IMR-90 (cell line): ENCODE measurements around the gene SDC3. TPM values are rescaled to one million over a fixed set of nuclear protein-coding genes. Genes with fewer than 3 reads are reported as not detected.

Experiments
- ATAC-seq: fragments of 200-7000 bp; cut with Tn5 transposase; 2 replicates; pipeline ENCODE4 v1.9.1; 2020; ENCODE audit warnings: low read depth, mild to moderate bottlenecking, moderate library complexity
- BruUV-seq: library from RNA; stranded (reverse); fragments of 400-500 nt; replicated peaks from 2 replicates; lab custom pipeline; 2021; lab: Mats Ljungman, UMichigan
- CTCF ChIA-PET: fragments of 300-600 bp; formaldehyde crosslinking; extraction: SDS; loops from one replicate; lab custom pipeline; 2021; ENCODE audit warnings: antibody characterized with exemption; lab: Yijun Ruan, JAX
- POLR2A ChIA-PET: fragments of 300-600 bp; sonication (Branson Sonifier 250); formaldehyde crosslinking; loops from one replicate; lab custom pipeline; 2022; ENCODE audit warnings: antibody characterized with exemption; ENCODE audit not compliant: unreplicated experiment; lab: Charles Lee
- DNase-seq: peaks from one replicate; pipeline ENCODE4 v3.0.0; 2013
- H2AFZ ChIP-seq: replicated peaks from 2 replicates; pipeline ENCODE3; 2013; ENCODE audit warnings: low read length, mild to moderate bottlenecking; ENCODE audit not compliant: poor library complexity
- H2AK5ac ChIP-seq: 2 replicates; pipeline ENCODE4 v1.6.1; 2013; ENCODE audit warnings: low read depth, low read length, inconsistent platforms
- H2AK9ac ChIP-seq: replicated peaks from 2 replicates; pipeline ENCODE3; 2013; ENCODE audit warnings: mild to moderate bottlenecking, low read depth, low read length, moderate library complexity; ENCODE audit not compliant: poor library complexity
- H2BK120ac ChIP-seq: 2 replicates; pipeline ENCODE4 v1.6.1; 2013; ENCODE audit warnings: low read depth, low read length, inconsistent platforms
- H2BK15ac ChIP-seq: 3 replicates; pipeline ENCODE4 v1.6.1; 2013; ENCODE audit warnings: low read depth, low read length, inconsistent platforms
- H2BK20ac ChIP-seq: 2 replicates; pipeline ENCODE4 v1.6.1; 2013; ENCODE audit warnings: low read depth, mild to moderate bottlenecking, inconsistent platforms, low read length, moderate library complexity
- H2BK5ac ChIP-seq: 2 replicates; pipeline ENCODE4 v1.6.1; 2013; ENCODE audit warnings: mild to moderate bottlenecking, low read depth, low read length, inconsistent platforms; ENCODE audit not compliant: poor library complexity, severe bottlenecking
- H3K14ac ChIP-seq: replicated peaks from 2 replicates; pipeline ENCODE4 v1.6.1; 2013; ENCODE audit warnings: low read depth, low read length, inconsistent platforms
- H3K18ac ChIP-seq: 2 replicates; pipeline ENCODE4 v1.6.1; 2013; ENCODE audit warnings: low read depth, low read length, control low read depth
- H3K23ac ChIP-seq: 2 replicates; pipeline ENCODE4 v1.6.1; 2013; ENCODE audit warnings: low read depth, low read length, inconsistent platforms
- H3K27ac ChIP-seq: 2 replicates; pipeline ENCODE4 v1.5.1; 2013; ENCODE audit warnings: mild to moderate bottlenecking, control low read depth, low read length; ENCODE audit not compliant: insufficient read depth
- H3K27me3 ChIP-seq: 2 replicates; pipeline ENCODE4 v1.6.1; 2013; ENCODE audit warnings: low read length; ENCODE audit not compliant: control insufficient read depth, insufficient read depth
- H3K36me3 ChIP-seq: 2 replicates; pipeline ENCODE4 v1.6.1; 2013; ENCODE audit warnings: low read length, mixed read lengths; ENCODE audit not compliant: control insufficient read depth, insufficient read depth
- H3K4ac ChIP-seq: 2 replicates; pipeline ENCODE4 v1.6.1; 2013; ENCODE audit warnings: low read depth, low read length, inconsistent platforms
- H3K4me1 ChIP-seq: 2 replicates; pipeline ENCODE4 v1.6.1; 2013; ENCODE audit warnings: low read length, mixed read lengths; ENCODE audit not compliant: control insufficient read depth, insufficient read depth
- H3K4me2 ChIP-seq: 2 replicates; pipeline ENCODE4 v1.6.1; 2013; ENCODE audit warnings: low read depth, mild to moderate bottlenecking, control low read depth, low read length, moderate library complexity
- H3K4me3 ChIP-seq: 2 replicates; pipeline ENCODE4 v1.5.1; 2013; ENCODE audit warnings: low read depth, mild to moderate bottlenecking, control low read depth, low read length, moderate library complexity; ENCODE audit not compliant: insufficient read depth
- H3K56ac ChIP-seq: 2 replicates; pipeline ENCODE4 v1.6.1; 2013; ENCODE audit warnings: low read length, inconsistent platforms; ENCODE audit not compliant: insufficient read depth; ENCODE audit errors: extremely low read depth
- H3K79me1 ChIP-seq, 2 experiments: 2 replicates each; pipeline ENCODE4 v1.6.1; 2013; ENCODE audit warnings: low read length in 2 of 2, inconsistent platforms in 1 of 2, low read depth in 1 of 2
- H3K9ac ChIP-seq: 2 replicates; pipeline ENCODE4 v1.6.1; 2013; ENCODE audit warnings: low read depth, low read length, control low read depth
- H3K9me1 ChIP-seq: 2 replicates; pipeline ENCODE4 v1.6.1; 2013; ENCODE audit warnings: low read length, inconsistent platforms; ENCODE audit not compliant: insufficient read depth
- H3K9me3 ChIP-seq: 2 replicates; pipeline ENCODE4 v1.6.1; 2013; ENCODE audit warnings: low read length; ENCODE audit not compliant: control insufficient read depth, insufficient read depth
- H4K20me1 ChIP-seq: 2 replicates; pipeline ENCODE4 v1.6.1; 2013; ENCODE audit warnings: low read length, inconsistent platforms; ENCODE audit not compliant: insufficient read depth
- H4K5ac ChIP-seq: 2 replicates; pipeline ENCODE4 v1.6.1; 2013; ENCODE audit warnings: mild to moderate bottlenecking, low read depth, low read length, control low read depth
- H4K8ac ChIP-seq, 2 experiments: 2 replicates each; pipeline ENCODE4 v1.6.1; 2013; ENCODE audit warnings: low read depth in 2 of 2, low read length in 2 of 2, control low read depth in 1 of 2, inconsistent platforms in 1 of 2
- H4K91ac ChIP-seq: 2 replicates; pipeline ENCODE4 v1.6.1; 2013; ENCODE audit warnings: low read depth, low read length, inconsistent platforms; ENCODE audit not compliant: insufficient read depth
- BHLHE40 ChIP-seq: fragments of 150-350 bp; IDR thresholded peaks from 2 replicates; pipeline ENCODE4 v1.6.1; 2016; ENCODE audit warnings: mild to moderate bottlenecking, low read depth, low read length
- NFE2L2 ChIP-seq: fragments of 150-350 bp; IDR thresholded peaks from 2 replicates; pipeline ENCODE4 v1.6.1; 2016; ENCODE audit warnings: low read depth, mild to moderate bottlenecking, low read length
- RCOR1 ChIP-seq: IDR thresholded peaks from 2 replicates; pipeline ENCODE4 v1.6.1; 2012; ENCODE audit warnings: mild to moderate bottlenecking, low read length, improper control_type of control experiment; ENCODE audit not compliant: insufficient replicate concordance
- SMC3 ChIP-seq: fragments of 150-350 bp; IDR thresholded peaks from 2 replicates; pipeline ENCODE4 v1.6.1; 2016; ENCODE audit warnings: low read depth, mild to moderate bottlenecking, antibody characterized with exemption, low read length, moderate library complexity
- WGBS, 2 experiments: methylation state at CpG; one replicate each; pipeline versions ENCODE4 v1.1.5 to v1.1.7; 2013; ENCODE audit warnings: missing lambda C conversion rate in 2 of 2; ENCODE audit not compliant: insufficient read length in 1 of 2; ENCODE audit errors: extremely low coverage in 2 of 2; 5-methylcytosine and 5-hydroxymethylcytosine counted together
- dilution Hi-C: fragments of 300-500 bp; cut with HindIII; formaldehyde crosslinking; loops from one replicate; pipeline ENCODE4 v1.14.3; 2018; ENCODE audit warnings: low sequenced_read_pairs; ENCODE audit not compliant: unreplicated experiment
- in situ Hi-C: fragments of 300-500 bp; cut with MboI; formaldehyde crosslinking; loops from 3 replicates; pipeline ENCODE4 v1.14.3; 2019; ENCODE audit warnings: low sequenced_read_pairs, inconsistent platforms, mixed read lengths
- intact Hi-C: fragments of 100-400 bp; cut with micrococcal nuclease; formaldehyde crosslinking; loops from 2 replicates; pipeline ENCODE4 v1.10.0; 2022
- polyA plus RNA-seq, 3 experiments: library from polyadenylated mRNA; depleted of rRNA; stranded (reverse); fragments of >200 nt; gene quantifications; 2 replicates each; pipeline ENCODE4 v1.2.3, GENCODE V29; 2012; ENCODE audit warnings: low replicate concordance in 1 of 3
- total RNA-seq: library from RNA; depleted of rRNA; stranded (reverse); fragments of >200 nt; gene quantifications from 2 replicates; pipeline ENCODE4 v1.2.3, GENCODE V29; 2012
- TF ChIP-seq, protein P1 (sequence below): conservative IDR thresholded peaks from 2 replicates; pipeline ENCODE4 v1.5.1; 2012; ENCODE audit warnings: mild to moderate bottlenecking, low read depth, low read length, improper control_type of control experiment
- TF ChIP-seq, protein P2 (sequence below): fragments of 150-350 bp; IDR thresholded peaks from 2 replicates; pipeline ENCODE4 v1.6.1; 2016; ENCODE audit warnings: low read depth, mild to moderate bottlenecking, low read length, moderate library complexity, borderline replicate concordance

Gene SDC3
- total and polyA plus RNA-seq, 2 of the 4 experiments (the other 2 are of a cell fraction) = 13.1 to 71.5 TPM

- Histone ChIP-seq H3K9me1 (peaks cover 38% of the 10 kb centered on the region), H3K4me1 (peaks cover 22% of the 10 kb centered on the region), H2AK9ac (no peak overlapping the region), H3K36me3 (no peaks in the 10 kb centered on the region), H3K9me3 (no peaks in the 10 kb centered on the region), H3K4me3 (no peak overlapping the region), H2AFZ (peak overlapping the region; percentile 51), H3K4ac (peak overlapping the region; percentile 60), H3K4me2 (no peak overlapping the region), H2BK15ac (peak overlapping the region; percentile 84; the same call in 2 of the 3 replicates), H3K9ac (no peak overlapping the region), H4K91ac (peak overlapping the region; percentile 37; the same call in 1 of the 2 replicates), H3K27ac (no peak overlapping the region), H2BK20ac (peak overlapping the region; percentile 33), H4K8ac (no peak overlapping the region; a peak in 1 of 4 replicates), H4K20me1 (no peaks in the 10 kb centered on the region; the same call in 1 of the 2 replicates), H4K5ac (no peak overlapping the region), H2AK5ac (peak overlapping the region; percentile 67; the same call in 1 of the 2 replicates), H3K18ac (no peak overlapping the region), H2BK5ac (no peak overlapping the region), H3K23ac (no peak overlapping the region), H3K27me3 (no peaks in the 10 kb centered on the region), H3K79me1 (0 out of 4 replicates have a peak, but pooled peaks cover 0 to under 1% of the 10 kb centered on the region in 2 experiments), H3K14ac (0 out of 2 replicates have a peak overlapping the region, but pooled peaks have one; percentile 1), H3K56ac (no peak overlapping the region), H2BK120ac (peak overlapping the region; percentile 72)
- ATAC-seq (no peak), DNase-seq (no peak)
- dilution Hi-C loops (loop anchor here (25.0 kb wide), 1 partner anchor 90 kb away; the partner anchor contains the start of gene SDC3), intact Hi-C loops (loop anchor here (5.0 kb wide), 1 partner anchor 35 kb away; no protein-coding TSS in a partner anchor), in situ Hi-C loops (no loop called here)
- no TSS peak for BruUV-seq
- ChIA-PET POLR2A (no interaction called here), CTCF (interaction anchor here (0.6 to 1.2 kb wide), 3 partner anchors 19 to 21 kb away, joined by 3 to 4 read pairs (median 3); no protein-coding TSS in a partner anchor)
- TF ChIP-seq BHLHE40 (no peak), SMC3 (no peak), RCOR1 (no peak), NFE2L2 (no peak)
- TF ChIP-seq, protein P1, sequence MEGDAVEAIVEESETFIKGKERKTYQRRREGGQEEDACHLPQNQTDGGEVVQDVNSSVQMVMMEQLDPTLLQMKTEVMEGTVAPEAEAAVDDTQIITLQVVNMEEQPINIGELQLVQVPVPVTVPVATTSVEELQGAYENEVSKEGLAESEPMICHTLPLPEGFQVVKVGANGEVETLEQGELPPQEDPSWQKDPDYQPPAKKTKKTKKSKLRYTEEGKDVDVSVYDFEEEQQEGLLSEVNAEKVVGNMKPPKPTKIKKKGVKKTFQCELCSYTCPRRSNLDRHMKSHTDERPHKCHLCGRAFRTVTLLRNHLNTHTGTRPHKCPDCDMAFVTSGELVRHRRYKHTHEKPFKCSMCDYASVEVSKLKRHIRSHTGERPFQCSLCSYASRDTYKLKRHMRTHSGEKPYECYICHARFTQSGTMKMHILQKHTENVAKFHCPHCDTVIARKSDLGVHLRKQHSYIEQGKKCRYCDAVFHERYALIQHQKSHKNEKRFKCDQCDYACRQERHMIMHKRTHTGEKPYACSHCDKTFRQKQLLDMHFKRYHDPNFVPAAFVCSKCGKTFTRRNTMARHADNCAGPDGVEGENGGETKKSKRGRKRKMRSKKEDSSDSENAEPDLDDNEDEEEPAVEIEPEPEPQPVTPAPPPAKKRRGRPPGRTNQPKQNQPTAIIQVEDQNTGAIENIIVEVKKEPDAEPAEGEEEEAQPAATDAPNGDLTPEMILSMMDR = no peak
- TF ChIP-seq, protein P2, sequence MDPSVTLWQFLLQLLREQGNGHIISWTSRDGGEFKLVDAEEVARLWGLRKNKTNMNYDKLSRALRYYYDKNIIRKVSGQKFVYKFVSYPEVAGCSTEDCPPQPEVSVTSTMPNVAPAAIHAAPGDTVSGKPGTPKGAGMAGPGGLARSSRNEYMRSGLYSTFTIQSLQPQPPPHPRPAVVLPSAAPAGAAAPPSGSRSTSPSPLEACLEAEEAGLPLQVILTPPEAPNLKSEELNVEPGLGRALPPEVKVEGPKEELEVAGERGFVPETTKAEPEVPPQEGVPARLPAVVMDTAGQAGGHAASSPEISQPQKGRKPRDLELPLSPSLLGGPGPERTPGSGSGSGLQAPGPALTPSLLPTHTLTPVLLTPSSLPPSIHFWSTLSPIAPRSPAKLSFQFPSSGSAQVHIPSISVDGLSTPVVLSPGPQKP = no peak
- no CpG with 5 or more reads among the region's 1 CpG for WGBS, 2 experiments
These were observed 86.6 kb downstream of the SDC3 start for GRCh38 chr1:30822006-30822405.
